HG02798 (cell line): ENCODE measurements around the gene LCP1.

Experiments
- ATAC-seq: cut with Tn5 transposase; IDR thresholded peaks from one replicate; pipeline ENCODE4 v1.9.1; 2021; ENCODE audit warnings: mild to moderate bottlenecking; ENCODE audit not compliant: unreplicated experiment, poor library complexity

Gene LCP1

GRCh38 chr13:46106839-46107371, 75.1 kb downstream of the LCP1 start:
- no peak for ATAC-seq

- no peak for ATAC-seq
These were observed 77.1 kb downstream of the LCP1 start, which contains the start of gene CPB2 for GRCh38 chr13:46104868-46105267. Gene CPB2 (minus strand): TSS chr13:46105033. CDS start chr13:46105009, 24 bp downstream.

- no peak for ATAC-seq
These were observed 78.9 kb downstream of the LCP1 start for GRCh38 chr13:46103037-46103436.

GRCh38 chr13:46102255-46102605, 79.7 kb downstream of the LCP1 start:
- ATAC-seq: no peak

GRCh38 chr13:46101484-46102254, 80.3 kb downstream of the LCP1 start:
- ATAC-seq: no peak

GRCh38 chr13:46101002-46101401, 81.0 kb downstream of the LCP1 start:
- no peak for ATAC-seq

GRCh38 chr13:46100191-46100815, 81.7 kb downstream of the LCP1 start:
- ATAC-seq: no peak

- no peak for ATAC-seq
These were observed 84.3 kb downstream of the LCP1 start for GRCh38 chr13:46097663-46098062.

- ATAC-seq: no peak
These were observed 85.0 kb downstream of the LCP1 start for GRCh38 chr13:46097015-46097414.

- ATAC-seq: no peak
These were observed 87.5 kb downstream of the LCP1 start for GRCh38 chr13:46094478-46094877.

- ATAC-seq: no peak
These were observed 93.0 kb downstream of the LCP1 start for GRCh38 chr13:46088821-46089562.

GRCh38 chr13:46087481-46087880, 94.5 kb downstream of the LCP1 start:
- ATAC-seq: no peak

- ATAC-seq: no peak
These were observed 95.0 kb downstream of the LCP1 start for GRCh38 chr13:46086985-46087384.

GRCh38 chr13:46086421-46086922, 95.5 kb downstream of the LCP1 start:
- ATAC-seq: no peak

- ATAC-seq: no peak
These were observed 96.2 kb downstream of the LCP1 start for GRCh38 chr13:46085737-46086136.

GRCh38 chr13:46082324-46082723, 99.7 kb downstream of the LCP1 start:
- ATAC-seq: no peak

GRCh38 chr13:46079770-46080169, 102.2 kb downstream of the LCP1 start:
- ATAC-seq: no peak

- no peak for ATAC-seq
These were observed 104.7 kb downstream of the LCP1 start for GRCh38 chr13:46077265-46077664.

- no peak for ATAC-seq
These were observed 105.2 kb downstream of the LCP1 start for GRCh38 chr13:46076827-46077226.
